Calu3 (cell line): ENCODE data around the gene OBP2B. TPM values are rescaled to one million over a fixed set of nuclear protein-coding genes. Genes with fewer than 3 reads are reported as not detected.

Experiments
- BruUV-seq: library from RNA; stranded (reverse); fragments of 400-500 nt; replicated peaks from 2 replicates; lab custom pipeline; 2021; lab: Mats Ljungman, UMichigan
- CTCF ChIA-PET: fragments of 300-600 bp; sonication (Branson Sonifier 250); formaldehyde crosslinking; loops from one replicate; lab custom pipeline; 2022; ENCODE audit warnings: antibody characterized with exemption; lab: Charles Lee
- DNase-seq: peaks from one replicate; pipeline ENCODE4 v3.0.0; 2022
- H3K27ac Mint-ChIP-seq: one replicate; pipeline ENCODE4 v1.8.0; 2022; ENCODE audit warnings: mixed read lengths; ENCODE audit not compliant: unreplicated experiment
- H3K27me3 Mint-ChIP-seq: one replicate; pipeline ENCODE4 v1.8.0; 2022; ENCODE audit warnings: mixed read lengths; ENCODE audit not compliant: unreplicated experiment
- H3K36me3 Mint-ChIP-seq: one replicate; pipeline ENCODE4 v1.8.0; 2022; ENCODE audit warnings: mild to moderate bottlenecking, moderate library complexity, mixed read lengths; ENCODE audit not compliant: insufficient read depth, unreplicated experiment
- H3K4me1 Mint-ChIP-seq: one replicate; pipeline ENCODE4 v1.8.0; 2022; ENCODE audit warnings: mild to moderate bottlenecking, low read depth, mixed read lengths; ENCODE audit not compliant: unreplicated experiment
- H3K4me3 Mint-ChIP-seq: one replicate; pipeline ENCODE4 v1.8.0; 2022; ENCODE audit warnings: mild to moderate bottlenecking, low read depth, moderate library complexity, mixed read lengths; ENCODE audit not compliant: unreplicated experiment
- H3K9me3 Mint-ChIP-seq: one replicate; pipeline ENCODE4 v1.8.0; 2022; ENCODE audit warnings: low read depth, mixed read lengths; ENCODE audit not compliant: unreplicated experiment
- CTCF ChIP-seq: fragments of 200-600 bp; IDR thresholded peaks from one replicate; pipeline ENCODE4 v1.8.0; 2022; ENCODE audit warnings: antibody characterized with exemption; ENCODE audit not compliant: unreplicated experiment
- intact Hi-C: fragments of 100-400 bp; cut with micrococcal nuclease; formaldehyde crosslinking; loops from one replicate; pipeline ENCODE4 v1.10.0; 2022; ENCODE audit not compliant: unreplicated experiment
- total RNA-seq: library from RNA; stranded (reverse); gene quantifications from 2 replicates; pipeline ENCODE4 v1.2.3, GENCODE V29; 2022

Gene OBP2B
- total RNA-seq, 1 experiment from 2014 or later: not detected

GRCh38 chr9:133167096-133167730 lies 41.8 kb downstream of the OBP2B start:
- CTCF ChIA-PET: no interaction called here

GRCh38 chr9:133166392-133166791 lies 42.7 kb downstream of the OBP2B start:
- BruUV-seq: no TSS peak
- Mint-ChIP-seq H3K4me3 (no peak overlapping the region), H3K27me3 (peaks cover 12% of the 10 kb centered on the region), H3K27ac (no peak overlapping the region), H3K4me1 (no peaks in the 10 kb centered on the region), H3K9me3 (no peaks in the 10 kb centered on the region), H3K36me3 (no peaks in the 10 kb centered on the region)
- CTCF ChIA-PET: no interaction called here
- intact Hi-C loops: no loop called here
- no peak for DNase-seq
- no peak for TF ChIP-seq CTCF

More at GRCh38 chr9:133167096-133167730, 41.8 kb downstream of the OBP2B start:
- H3K27ac Mint-ChIP-seq: no peak overlapping the region
- BruUV-seq: no TSS peak
- no peaks in the 10 kb centered on the region for H3K4me1 Mint-ChIP-seq
- H3K9me3 Mint-ChIP-seq: no peaks in the 10 kb centered on the region
- no peaks in the 10 kb centered on the region for H3K36me3 Mint-ChIP-seq
- no peak for DNase-seq
- TF ChIP-seq CTCF: no peak
- peaks cover 12% of the 10 kb centered on the region for H3K27me3 Mint-ChIP-seq
- H3K4me3 Mint-ChIP-seq: no peak overlapping the region
- intact Hi-C loops: no loop called here

GRCh38 chr9:133165452-133165730 lies 43.7 kb downstream of the OBP2B start:
- H3K4me3 Mint-ChIP-seq: no peak overlapping the region

GRCh38 chr9:133164191-133164590 lies 44.9 kb downstream of the OBP2B start:
- Mint-ChIP-seq H3K4me3 (no peak overlapping the region), H3K27ac (no peak overlapping the region), H3K9me3 (no peaks in the 10 kb centered on the region), H3K27me3 (peaks cover 18% of the 10 kb centered on the region), H3K4me1 (no peaks in the 10 kb centered on the region), H3K36me3 (no peaks in the 10 kb centered on the region)
- DNase-seq: no peak
- BruUV-seq: no TSS peak
- no peak for TF ChIP-seq CTCF
- intact Hi-C loops: no loop called here
- CTCF ChIA-PET: no interaction called here

More at GRCh38 chr9:133165452-133165730, 43.7 kb downstream of the OBP2B start:
- Mint-ChIP-seq H3K4me1 (no peaks in the 10 kb centered on the region), H3K27ac (no peak overlapping the region), H3K9me3 (no peaks in the 10 kb centered on the region), H3K36me3 (no peaks in the 10 kb centered on the region), H3K27me3 (peaks cover 18% of the 10 kb centered on the region)
- intact Hi-C loops: no loop called here
- DNase-seq: no peak
- BruUV-seq: no TSS peak
- no peak for TF ChIP-seq CTCF
- CTCF ChIA-PET: no interaction called here
